H4 (cell line): ENCODE data around the gene ACOX3. TPM values are rescaled to one million over a fixed set of nuclear protein-coding genes. Genes with fewer than 3 reads are reported as not detected.

Experiments used
- DNase-seq: peaks from one replicate; pipeline ENCODE4 v3.0.0-alpha.2; 2015; ENCODE audit warnings: low spot score
- total RNA-seq: library from RNA; depleted of rRNA; stranded (reverse); fragments of >200 nt; shearing (Covaris generic); gene quantifications from 2 replicates; pipeline ENCODE4 v1.2.3, GENCODE V29; 2014

ACOX3 gene
- total RNA-seq, 1 experiment from 2014 or later: 23.4 TPM

- DNase-seq: no peak
Observed at GRCh38 chr4:8340781-8341241, 99.7 kb downstream of the ACOX3 start.

- DNase-seq: no peak
Observed at GRCh38 chr4:8338351-8338961, 102.1 kb downstream of the ACOX3 start.

GRCh38 chr4:8336412-8337075 is 104.0 kb downstream of the ACOX3 start:
- DNase-seq: no peak

- DNase-seq: no peak
Observed at GRCh38 chr4:8335848-8336247, 104.7 kb downstream of the ACOX3 start.

GRCh38 chr4:8334786-8335460 is 105.6 kb downstream of the ACOX3 start:
- DNase-seq: no peak

GRCh38 chr4:8333726-8334460 is 106.6 kb downstream of the ACOX3 start:
- no peak for DNase-seq

GRCh38 chr4:8332891-8333331 is 107.6 kb downstream of the ACOX3 start:
- DNase-seq: no peak

- DNase-seq: no peak
Observed at GRCh38 chr4:8332038-8332857, 108.3 kb downstream of the ACOX3 start.

- no peak for DNase-seq
Observed at GRCh38 chr4:8331575-8331955, 109.0 kb downstream of the ACOX3 start.

GRCh38 chr4:8330821-8331574 is 109.5 kb downstream of the ACOX3 start:
- no peak for DNase-seq

- DNase-seq: no peak
Observed at GRCh38 chr4:8329859-8330761, 110.4 kb downstream of the ACOX3 start.

- no peak for DNase-seq
Observed at GRCh38 chr4:8329560-8329858, 111.0 kb downstream of the ACOX3 start.

- DNase-seq: no peak
Observed at GRCh38 chr4:8328866-8329559, 111.5 kb downstream of the ACOX3 start.

GRCh38 chr4:8328456-8328855 is 112.1 kb downstream of the ACOX3 start:
- no peak for DNase-seq

GRCh38 chr4:8326206-8326605 is 114.3 kb downstream of the ACOX3 start:
- no peak for DNase-seq

- DNase-seq: no peak
Observed at GRCh38 chr4:8325291-8325973, 115.1 kb downstream of the ACOX3 start.

GRCh38 chr4:8324640-8325239 is 115.8 kb downstream of the ACOX3 start:
- no peak for DNase-seq

GRCh38 chr4:8323947-8324555 is 116.5 kb downstream of the ACOX3 start:
- no peak for DNase-seq
